Measurements from ENCODE around the gene MIDN.

Gene MIDN

DNA sequence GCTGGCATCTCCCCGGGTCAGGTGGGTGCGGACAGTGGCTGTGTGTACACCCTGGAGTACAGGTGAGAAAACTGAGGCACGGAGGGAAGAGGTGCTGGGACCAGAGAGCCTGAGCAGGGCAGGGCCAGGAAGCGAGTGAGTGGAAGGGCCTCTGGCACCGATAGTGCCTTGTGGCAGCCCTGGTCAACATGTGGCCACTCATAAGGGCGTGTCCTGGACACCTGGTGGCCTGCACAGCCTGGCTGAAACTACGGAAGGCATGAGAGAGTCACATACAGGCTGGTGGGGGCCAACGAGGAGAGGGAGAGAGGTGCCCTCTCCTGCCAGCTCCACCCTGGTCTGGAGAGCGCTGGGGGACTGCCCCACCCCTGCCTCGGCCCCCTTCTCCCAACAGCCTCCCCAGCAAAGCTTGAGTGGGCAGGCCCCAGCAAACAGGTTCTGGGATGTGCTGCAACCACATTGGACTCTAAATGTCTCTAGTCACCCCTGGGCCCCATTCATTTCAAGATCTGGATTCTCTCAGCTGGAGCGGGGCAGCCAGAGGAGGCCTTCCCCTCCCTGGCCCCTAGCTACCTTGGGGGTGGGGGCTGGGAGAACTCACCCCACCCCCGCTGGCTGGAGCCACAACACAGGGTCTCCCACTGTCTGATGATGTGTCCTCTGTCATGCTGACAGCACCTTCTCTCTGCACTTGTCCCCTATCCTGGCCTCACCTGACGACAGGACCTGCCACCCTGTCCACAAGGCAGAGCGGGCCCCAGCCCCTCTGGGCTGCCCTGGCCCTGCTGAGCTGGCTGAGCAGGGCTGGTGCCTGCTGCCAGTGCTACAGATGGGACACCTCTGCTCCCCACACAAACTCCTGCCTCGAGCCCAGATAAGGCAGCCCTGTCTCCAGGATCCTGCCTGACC is 16.4 kb upstream of the MIDN start:
- no peak overlapping the region for H3K4me3 ChIP-seq (ENCODE audit: low read depth, low read length)
- DNase-seq (ENCODE audit: low read depth) = no peak

DNA sequence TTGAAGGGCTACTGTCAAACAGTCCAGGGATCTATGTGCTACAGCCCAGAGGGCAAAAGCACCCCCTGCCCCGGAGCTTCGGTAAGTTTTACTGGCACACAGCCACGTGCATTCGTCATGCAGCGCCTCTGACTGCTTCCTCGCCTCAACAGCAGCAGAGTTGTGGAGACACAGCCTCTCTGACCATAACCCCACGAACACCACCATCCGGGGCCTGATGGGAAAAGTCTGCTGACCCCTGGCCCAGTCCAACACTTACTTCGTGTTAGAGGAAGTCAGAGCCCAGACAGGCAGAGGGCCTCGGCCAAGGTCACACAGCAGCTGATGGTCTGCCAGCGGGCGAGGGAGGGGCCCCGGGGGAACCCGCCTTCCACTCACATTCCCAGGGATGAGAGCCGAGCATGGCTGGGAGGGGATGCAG is 15.7 kb upstream of the MIDN start:
- no peak for DNase-seq (ENCODE audit: low read depth)
- H3K4me3 ChIP-seq (ENCODE audit: low read depth, low read length) = no peak overlapping the region

DNA sequence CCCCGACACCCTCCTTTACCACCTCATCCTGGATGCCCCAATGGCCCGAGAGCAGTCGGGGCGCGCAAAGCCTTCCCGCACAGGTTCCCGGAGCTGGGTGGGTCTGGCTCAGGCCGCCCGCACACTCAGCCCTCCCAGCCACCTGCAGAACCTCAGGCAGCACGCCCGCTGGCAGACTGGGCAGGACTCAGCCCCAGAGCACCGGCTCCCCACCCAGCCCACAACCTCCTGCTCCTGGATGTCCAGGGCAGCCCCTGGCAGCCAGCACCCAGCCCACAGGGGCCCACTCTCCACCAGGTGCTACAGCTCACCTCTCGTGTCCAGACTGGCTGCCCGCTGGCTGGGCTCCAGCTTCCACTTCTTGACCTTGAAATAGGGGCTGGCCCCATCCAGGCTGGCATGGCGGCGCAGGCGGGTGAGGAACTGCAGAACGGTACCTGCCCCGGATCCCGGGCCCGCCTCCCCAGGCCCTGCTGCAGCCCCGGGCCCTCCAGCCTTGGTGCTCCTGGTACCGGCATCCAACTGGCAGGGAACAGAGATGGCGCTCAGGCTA is 15.2 kb upstream of the MIDN start:
- H3K4me3 ChIP-seq (ENCODE audit: low read depth, low read length) = no peak overlapping the region
- no peak for DNase-seq (ENCODE audit: low read depth)

DNA sequence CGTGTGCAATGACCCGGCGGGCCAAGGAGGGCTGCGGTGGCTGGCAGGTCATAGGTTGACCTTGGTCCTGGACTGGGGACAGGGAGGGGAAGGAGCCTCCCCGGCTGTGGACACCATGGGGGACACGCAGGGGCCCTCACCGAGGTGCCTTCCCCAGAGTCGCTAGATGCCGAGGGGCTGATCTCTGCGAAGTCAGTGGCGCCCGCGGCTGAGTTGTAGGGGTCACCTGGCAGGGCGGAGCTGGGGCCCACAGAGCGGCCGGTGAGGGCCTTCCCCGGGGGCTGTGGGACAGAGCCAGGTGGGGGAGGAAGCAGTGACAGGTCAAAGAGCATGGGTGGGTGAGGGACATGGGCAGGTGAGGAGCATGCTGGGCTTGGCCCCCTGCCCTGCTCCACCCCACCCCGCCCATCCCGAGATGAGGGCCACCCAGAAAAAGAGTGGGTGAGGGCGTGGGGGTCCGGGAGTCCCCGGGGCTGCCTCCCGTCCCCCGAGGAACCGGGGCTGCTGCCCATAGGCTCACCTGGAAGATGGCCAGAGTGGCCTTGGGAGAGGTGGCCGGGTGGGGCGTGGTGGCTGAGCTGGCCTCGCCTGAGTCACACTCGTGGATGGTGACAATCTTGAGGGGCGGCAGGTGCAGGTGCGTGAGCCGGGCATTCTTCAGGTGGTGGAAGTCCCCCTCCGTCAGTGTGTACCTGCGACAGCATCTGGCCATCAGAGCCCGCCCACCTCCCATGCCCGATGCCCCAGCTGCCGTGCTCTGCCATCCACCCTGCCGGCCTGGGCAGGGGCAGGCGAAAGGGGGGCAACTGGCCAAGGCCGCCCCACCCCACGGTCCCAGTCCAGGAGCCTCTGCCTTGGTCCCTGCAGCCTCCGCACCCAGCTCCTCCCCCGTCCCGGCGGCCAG is 14.1 kb upstream of the MIDN start:
- no peak for DNase-seq (ENCODE audit: low read depth)
- no peak overlapping the region for H3K4me3 ChIP-seq (ENCODE audit: low read depth, low read length)

DNA sequence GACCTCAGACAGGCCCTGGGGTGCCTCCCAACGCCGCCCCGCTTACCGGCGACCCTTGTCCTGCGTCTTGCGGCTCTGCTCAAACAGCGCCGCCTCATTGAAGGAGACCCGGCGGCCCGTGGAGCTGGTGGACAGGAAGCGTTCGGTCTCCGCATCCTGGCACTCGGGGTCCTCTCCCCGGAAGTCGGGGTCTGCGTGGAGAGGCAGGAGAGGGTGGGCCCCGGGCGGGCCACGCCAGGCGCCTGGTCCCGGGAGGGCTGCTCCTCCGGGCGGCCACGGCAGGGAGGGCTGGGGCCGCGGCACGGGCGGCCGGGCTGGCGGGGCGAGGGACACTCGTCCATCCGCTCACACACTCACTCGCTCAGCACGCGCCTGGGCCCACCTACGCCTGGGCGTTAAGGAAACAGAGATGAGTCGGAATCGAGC is 13.4 kb upstream of the MIDN start:
- H3K4me3 ChIP-seq (ENCODE audit: low read depth, low read length) = no peak overlapping the region
- no peak for DNase-seq (ENCODE audit: low read depth)

DNA sequence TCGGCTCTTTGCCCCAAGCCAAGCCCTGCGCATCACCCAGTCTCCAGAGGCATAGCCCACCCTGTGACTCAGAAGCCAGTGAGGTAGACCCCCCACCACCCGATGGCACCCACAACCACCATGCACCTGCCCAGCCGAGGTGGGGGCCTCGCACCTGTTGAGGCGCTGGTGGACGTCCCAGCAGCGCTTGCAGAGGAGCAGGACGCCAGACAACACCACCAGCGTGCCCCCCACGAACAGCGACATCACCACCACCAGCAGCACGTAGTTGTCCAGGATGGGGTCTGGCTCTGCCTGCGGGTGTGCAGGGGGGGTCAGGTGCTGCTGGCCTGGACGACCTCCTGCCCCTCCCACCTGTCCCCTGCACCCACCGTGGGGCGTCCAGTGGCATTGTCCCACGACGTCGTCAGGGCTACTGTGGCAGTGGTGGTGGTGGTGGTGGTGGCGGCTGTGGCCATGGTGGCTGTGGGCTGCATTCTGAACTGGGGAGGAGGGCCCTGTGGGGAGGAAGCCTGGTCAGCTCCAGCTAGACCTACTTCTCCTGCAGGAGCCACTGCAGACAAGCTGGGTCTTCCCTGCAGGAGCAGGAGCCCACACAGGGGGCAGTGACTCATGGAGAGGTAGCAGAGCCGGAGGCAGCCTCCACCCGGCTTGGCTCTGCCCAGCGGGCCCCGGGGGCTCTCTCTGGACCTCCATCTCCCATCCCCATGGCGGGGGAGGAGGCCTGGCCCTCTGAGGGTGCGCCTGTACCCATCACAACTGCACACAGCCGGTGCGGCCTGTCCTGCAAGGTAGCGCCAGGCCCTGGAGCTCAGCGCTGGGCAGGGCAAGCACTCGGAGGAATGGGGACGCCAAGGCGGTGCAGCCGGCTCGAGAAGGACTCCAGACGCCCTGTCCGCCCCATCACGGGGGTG is 12.5 kb upstream of the MIDN start:
- peak overlapping the region; percentile 67 for H3K4me3 ChIP-seq (ENCODE audit: low read depth, low read length)
- DNase-seq (ENCODE audit: low read depth) = no peak

DNA sequence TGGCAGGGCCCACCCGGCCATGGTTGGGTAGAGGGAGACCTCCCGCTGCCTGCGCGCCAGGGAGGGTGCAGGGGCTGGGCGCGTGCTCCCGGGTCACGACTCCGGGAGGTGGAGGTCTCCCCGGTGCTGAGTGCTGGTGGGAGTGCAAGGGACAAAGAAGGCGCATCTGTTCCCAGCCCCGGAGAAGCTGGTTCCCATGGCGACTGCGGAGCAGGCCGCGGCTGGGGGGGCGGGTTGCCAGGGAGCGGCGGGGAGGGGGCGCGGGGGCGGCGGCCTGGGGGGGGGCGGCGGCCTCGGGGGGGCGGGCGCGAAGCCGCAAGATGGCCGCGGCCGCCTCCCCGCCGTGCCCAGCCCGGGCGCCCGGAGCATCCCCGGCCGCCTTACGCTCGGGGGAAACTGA is 11.8 kb upstream of the MIDN start:
- no peak for DNase-seq (ENCODE audit: low read depth)
- peak overlapping the region; percentile 67 for H3K4me3 ChIP-seq (ENCODE audit: low read depth, low read length)

DNA sequence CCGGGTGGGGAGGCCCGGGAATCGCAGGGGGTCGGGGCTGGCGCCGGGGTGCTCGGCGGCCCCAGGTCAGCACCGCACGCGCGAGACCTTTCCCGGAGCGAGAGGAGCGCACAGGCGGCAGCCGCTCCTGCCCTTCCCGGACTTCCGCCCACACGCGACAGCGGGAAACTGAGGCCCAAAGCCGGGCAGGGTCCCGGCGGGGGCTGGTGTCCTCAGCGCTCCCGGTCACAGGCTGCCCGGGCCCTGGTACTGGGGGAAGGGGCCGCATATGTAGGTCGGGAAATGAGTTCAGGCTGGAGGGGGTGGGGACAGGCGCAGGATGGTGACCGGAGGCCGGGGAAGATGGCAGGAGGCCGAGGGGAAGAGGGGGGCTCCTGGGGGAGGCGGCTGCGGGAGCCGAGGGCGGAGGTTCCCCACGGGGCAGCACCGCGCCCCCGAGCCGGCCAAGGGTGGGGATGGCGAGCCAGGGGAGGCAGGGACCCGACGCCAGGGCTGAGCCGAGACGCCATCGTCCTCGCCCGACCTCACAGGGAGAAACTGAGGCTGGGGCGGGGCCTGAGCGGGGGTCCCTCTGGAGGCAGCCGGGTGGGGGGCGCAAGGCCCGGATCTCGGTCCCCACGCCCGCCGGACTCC is 11.2 kb upstream of the MIDN start:
- peak overlapping the region; percentile 67 for H3K4me3 ChIP-seq (ENCODE audit: low read depth, low read length)
- no peak for DNase-seq (ENCODE audit: low read depth)

DNA sequence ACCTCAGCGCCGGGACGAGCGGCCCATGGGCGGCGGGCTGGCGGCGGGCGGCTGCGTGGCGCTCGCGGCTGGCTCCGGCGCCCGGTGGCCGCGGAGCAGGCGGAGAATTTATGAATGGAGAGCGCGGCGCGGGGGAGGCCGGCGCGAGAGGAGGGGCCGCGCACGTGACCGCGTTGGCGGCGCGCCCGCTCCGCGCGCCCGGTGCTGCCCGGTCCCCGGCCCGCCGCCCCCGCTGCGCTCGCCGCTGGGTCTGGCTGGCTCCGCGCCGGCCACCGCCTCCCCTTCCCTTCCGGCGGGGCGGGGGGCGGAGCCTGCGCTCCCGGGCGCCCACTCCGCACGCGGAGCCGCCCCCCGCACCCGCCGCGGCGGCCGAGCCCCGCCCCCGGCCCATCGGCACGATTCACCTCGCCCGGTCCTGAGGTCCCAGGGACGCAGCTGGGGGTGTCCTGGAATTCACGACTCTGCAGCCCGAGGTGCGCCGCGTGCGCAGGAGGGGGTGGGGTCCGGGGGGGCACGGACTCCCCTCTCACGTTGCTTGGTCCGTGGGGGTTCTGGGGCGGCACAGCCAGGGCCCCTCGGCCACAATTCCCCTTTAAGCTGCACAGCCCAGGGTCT is 10.5 kb upstream of the MIDN start, which contains the start of gene CBARP:
TSS of gene CBARP (minus strand) at position 252 of the 615 bp plus-strand sequence. CDS start 1,905 bp downstream, outside the sequence.
- no peak for DNase-seq (ENCODE audit: low read depth)
- peak within 1 kb of the TSS; percentile 67 for H3K4me3 ChIP-seq (ENCODE audit: low read depth, low read length)

DNA sequence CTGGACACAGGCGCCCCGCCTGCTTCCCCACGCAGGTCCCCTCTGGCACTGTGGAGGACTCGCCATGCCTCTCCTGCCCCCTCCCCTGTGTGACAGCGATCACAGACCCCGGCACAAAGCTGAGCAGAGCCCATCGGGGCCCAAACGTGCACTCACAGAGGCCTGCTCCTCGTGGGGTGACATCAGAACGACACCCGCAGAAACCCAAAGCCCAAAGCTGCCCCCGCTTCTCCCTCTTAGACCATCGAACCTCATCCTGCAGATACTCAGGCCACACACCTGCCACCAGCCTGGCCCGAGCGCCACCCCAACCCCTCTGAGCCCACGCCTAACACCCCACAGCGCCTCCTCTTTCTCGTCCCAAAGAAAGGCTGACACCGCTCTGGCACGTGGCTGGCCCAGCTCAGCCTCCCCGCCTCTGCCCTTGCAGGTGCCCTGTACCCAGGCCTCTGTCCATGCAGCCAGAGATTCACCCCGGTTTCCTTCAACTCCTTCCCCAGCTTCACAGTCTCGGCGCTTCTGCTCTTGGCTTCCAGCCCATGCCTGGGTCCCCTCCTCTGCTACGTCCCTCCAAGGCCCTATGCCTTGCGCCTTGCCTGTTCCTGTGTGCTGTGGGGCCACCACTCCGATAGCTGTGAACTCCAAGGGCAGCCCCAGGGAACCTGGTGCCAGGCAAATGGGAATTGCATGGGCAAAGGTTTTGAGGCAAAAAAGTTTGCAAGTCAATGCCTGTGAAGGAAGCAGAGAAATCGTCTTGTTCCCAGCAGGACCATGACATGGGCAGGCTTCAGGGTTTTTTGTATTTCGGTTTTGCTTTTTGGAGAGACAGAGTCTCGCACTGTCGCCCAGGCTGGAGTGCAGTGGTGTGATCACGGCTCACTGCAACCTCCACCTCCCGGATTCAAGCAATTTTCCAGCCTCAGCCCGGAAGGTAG is 9.7 kb upstream of the MIDN start:
- peak overlapping the region; percentile 38 for H3K4me3 ChIP-seq (ENCODE audit: low read depth, low read length)
- no peak for DNase-seq (ENCODE audit: low read depth)

DNA sequence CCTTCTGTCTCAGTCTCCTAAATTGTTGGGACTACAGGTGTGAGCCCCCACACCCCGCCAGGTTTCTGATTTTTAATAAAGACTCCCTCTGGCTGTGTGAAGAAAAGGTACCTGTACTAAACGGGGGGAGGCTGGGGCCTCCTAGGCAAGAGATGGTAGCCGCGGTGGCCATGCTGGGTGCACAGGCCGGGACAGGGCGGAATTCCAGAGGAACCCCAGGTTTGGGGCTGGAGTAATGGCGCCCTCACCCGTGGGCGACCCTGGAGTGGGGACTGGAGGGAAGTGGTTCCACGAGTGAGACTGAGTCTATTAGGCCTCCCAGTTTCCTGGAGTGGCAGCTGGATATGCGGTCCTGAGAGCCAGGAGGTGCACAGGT is 9.0 kb upstream of the MIDN start:
- no peak for DNase-seq (ENCODE audit: low read depth)
- H3K4me3 ChIP-seq (ENCODE audit: low read depth, low read length) = no peak overlapping the region

DNA sequence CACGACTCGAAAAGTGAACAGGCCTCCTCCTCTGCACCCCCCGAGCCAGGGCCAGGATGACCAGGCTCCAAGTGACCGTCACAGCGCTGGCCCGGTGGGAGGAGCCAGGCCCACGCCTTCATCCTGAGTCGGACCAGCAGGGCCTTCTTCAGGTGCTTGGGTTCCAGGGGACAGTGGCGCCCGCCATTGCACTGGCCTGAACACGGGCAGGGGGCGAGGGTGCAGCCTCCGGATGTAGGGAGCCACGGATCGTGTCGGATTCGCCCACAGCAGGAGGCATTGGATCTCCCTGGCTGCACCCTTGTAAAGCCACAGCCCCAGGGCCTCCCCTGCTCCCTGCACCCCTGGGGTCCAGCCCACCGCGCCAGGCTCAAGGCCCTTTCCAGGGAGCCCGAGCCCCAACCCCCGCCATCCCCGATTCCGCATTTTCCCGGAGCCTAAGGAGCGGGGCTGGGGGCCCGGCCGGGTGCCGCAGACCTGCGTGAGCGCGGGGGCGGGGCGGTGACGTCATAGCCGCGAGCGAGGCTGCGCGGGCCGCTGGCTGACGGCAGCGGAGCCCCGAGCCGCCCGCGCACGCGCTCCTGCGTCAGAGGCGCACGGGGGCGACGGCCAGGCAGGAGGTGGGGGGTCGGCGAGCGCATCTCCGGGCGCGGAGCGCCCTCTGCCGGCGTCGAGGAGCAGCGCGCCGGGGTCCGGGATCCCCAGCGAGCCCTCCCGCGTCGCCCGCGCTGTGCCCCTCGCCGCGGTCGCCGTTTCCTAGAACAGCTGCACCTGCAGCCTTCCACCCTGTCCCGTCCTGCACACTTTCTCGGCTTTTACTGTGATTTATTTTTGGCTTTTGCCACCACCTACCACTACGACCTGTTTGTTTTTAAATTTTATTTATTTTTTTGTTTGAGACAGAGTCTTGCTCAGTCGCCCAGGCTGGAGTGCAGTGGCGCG is 8.3 kb upstream of the MIDN start:
- peak; percentile 68 for DNase-seq (ENCODE audit: low read depth)
- peak overlapping the region; percentile 39 for H3K4me3 ChIP-seq (ENCODE audit: low read depth, low read length)

DNA sequence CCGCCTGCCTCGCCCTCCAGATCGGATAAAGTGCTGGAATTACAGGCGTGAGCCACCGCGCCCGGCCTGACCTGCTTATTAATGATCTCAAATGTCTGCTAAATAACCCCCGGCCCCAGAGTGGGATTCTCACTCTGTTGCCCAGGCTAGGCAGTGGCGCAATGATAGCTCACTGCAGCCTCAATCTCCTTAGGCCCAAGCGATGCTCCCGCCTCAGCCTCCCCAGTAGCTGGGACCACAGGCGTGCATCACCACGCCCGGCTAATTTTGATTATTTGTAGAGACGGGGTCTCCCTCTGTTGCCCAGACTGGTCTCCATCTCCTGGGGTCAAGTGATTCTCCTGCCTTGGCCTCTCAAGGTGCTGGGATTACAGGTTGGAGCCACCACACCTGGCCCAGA is 7.5 kb upstream of the MIDN start:
- peak overlapping the region; percentile 76 for H3K4me3 ChIP-seq (ENCODE audit: low read depth, low read length)
- no peak for DNase-seq (ENCODE audit: low read depth)

DNA sequence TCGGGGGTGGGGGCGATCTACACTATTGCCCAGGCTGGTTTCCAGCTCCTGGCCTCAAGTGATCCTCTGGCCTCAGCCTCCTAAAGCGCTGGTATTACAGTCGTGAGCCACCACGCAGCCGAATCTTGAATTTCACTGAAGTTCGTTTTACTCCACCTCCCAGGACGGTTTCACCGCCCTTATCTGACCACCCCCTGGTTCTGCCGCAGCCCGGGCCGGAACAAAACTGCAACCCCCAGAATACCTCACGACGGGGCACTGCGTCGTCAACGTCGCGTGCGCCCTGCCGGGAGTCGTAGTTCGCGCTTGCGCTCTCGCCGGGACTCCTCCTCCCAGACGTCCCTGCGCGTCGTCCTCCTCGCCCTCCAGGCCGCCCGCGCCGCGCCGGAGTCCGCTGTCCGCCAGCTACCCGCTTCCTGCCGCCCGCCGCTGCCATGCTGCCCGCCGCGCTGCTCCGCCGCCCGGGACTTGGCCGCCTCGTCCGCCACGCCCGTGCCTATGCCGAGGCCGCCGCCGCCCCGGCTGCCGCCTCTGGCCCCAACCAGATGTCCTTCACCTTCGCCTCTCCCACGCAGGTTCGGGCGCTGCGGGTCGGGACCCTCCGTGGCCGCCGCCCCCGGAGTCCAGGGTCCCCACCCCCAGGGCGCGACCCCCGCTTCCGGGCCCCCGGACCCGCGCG is 6.8 kb upstream of the MIDN start, which contains the start of gene ATP5F1D:
TSS of gene ATP5F1D (plus strand) at position 335 of the 679 bp plus-strand sequence. CDS start at position 435, 100 bp downstream.
- H3K4me3 ChIP-seq (ENCODE audit: low read depth, low read length) = peak within 1 kb of the TSS; percentile 76
- peak; percentile 85 for DNase-seq (ENCODE audit: low read depth)

Data from skeletal muscle cell (primary cell).